HG03095 (cell line): Measurements from ENCODE around the gene S100A1.
"Not testable (repeated sequence)": the region's sequence is repeated elsewhere in the genome, so short reads cannot be mapped to it uniquely, and the experiment has no call there.

ENCODE experiments used
- ATAC-seq: cut with Tn5 transposase; IDR thresholded peaks from one replicate; pipeline ENCODE4 v1.9.1; 2021; ENCODE audit warnings: moderate library complexity; ENCODE audit not compliant: unreplicated experiment

The S100A1 gene

GRCh38 chr1:153651771-153652170 is 23.5 kb downstream of the S100A1 start:
- ATAC-seq = no peak

GRCh38 chr1:153652805-153653500 is 24.7 kb downstream of the S100A1 start:
- ATAC-seq = no peak

- ATAC-seq = no peak
Observed at GRCh38 chr1:153655333-153655732, 27.1 kb downstream of the S100A1 start.

GRCh38 chr1:153658400-153659174 is 30.4 kb downstream of the S100A1 start, which contains the start of gene SNAPIN:
SNAPIN (plus strand) TSS chr1:153658703; CDS start chr1:153658744, 41 bp downstream.
- peak; percentile 85 for ATAC-seq

GRCh38 chr1:153659175-153659534 is 30.9 kb downstream of the S100A1 start:
- ATAC-seq = no peak

GRCh38 chr1:153659656-153660055 is 31.4 kb downstream of the S100A1 start:
- no peak for ATAC-seq

GRCh38 chr1:153661111-153661708 is 33.0 kb downstream of the S100A1 start:
- ATAC-seq = no peak

GRCh38 chr1:153662269-153662668 is 34.0 kb downstream of the S100A1 start:
- no peak for ATAC-seq

GRCh38 chr1:153663211-153663610 is 35.0 kb downstream of the S100A1 start:
- no peak for ATAC-seq

GRCh38 chr1:153667439-153667838 is 39.2 kb downstream of the S100A1 start:
- ATAC-seq = no peak

GRCh38 chr1:153668672-153669071 is 40.4 kb downstream of the S100A1 start:
- not testable (repeated sequence) for ATAC-seq

GRCh38 chr1:153669606-153670005 is 41.4 kb downstream of the S100A1 start:
- no peak for ATAC-seq

GRCh38 chr1:153670257-153670858 is 42.1 kb downstream of the S100A1 start:
- no peak for ATAC-seq

- ATAC-seq = peak; percentile 91
Observed at GRCh38 chr1:153670859-153671627, 42.8 kb downstream of the S100A1 start, which contains the start of gene ILF2. ILF2 (minus strand) TSS chr1:153670993; CDS start chr1:153670922, 71 bp downstream.

GRCh38 chr1:153671628-153672353 is 43.6 kb downstream of the S100A1 start:
- not testable (repeated sequence) for ATAC-seq

- no peak for ATAC-seq
Observed at GRCh38 chr1:153673511-153673910, 45.3 kb downstream of the S100A1 start.

GRCh38 chr1:153677718-153678518 is 49.7 kb downstream of the S100A1 start:
- ATAC-seq = no peak

- ATAC-seq = no peak
Observed at GRCh38 chr1:153678519-153679336, 50.5 kb downstream of the S100A1 start, which contains the start of gene NPR1. NPR1 (plus strand) TSS chr1:153678688; CDS start chr1:153679109, 421 bp downstream.
